ENCODE data around the gene MAPKAP1.

- TF ChIP-seq EZH2 (IDR thresholded peaks at IDR 0.05) (no peak), POLR2AphosphoS5 (IDR thresholded peaks at IDR 0.05; ENCODE audit: borderline replicate concordance, low read depth, low read length) (no peak), FOXP2 (optimal IDR thresholded peaks at IDR 0.05; ENCODE audit: control extremely low read depth, extremely low read length, insufficient read depth) (no peak)
These were observed 183.3 kb downstream of the MAPKAP1 start for GRCh38 chr9:125523681-125524080.
